ENCODE results near the gene PNPLA3.

The PNPLA3 gene

GRCh38 chr22:43976861-43977795 is 53.5 kb downstream of the PNPLA3 start:
- Mint-ChIP-seq H3K4me3 (no peak overlapping the region), H3K9me3 (no peaks in the 10 kb centered on the region), H3K27me3 (no peaks in the 10 kb centered on the region), H3K36me3 (ENCODE audit: low read depth) (peaks cover 47% of the 10 kb centered on the region), H3K27ac (no peak overlapping the region), H3K4me1 (no peaks in the 10 kb centered on the region)
- ATAC-seq: no peak
- DNase-seq: no peak

DNA sequence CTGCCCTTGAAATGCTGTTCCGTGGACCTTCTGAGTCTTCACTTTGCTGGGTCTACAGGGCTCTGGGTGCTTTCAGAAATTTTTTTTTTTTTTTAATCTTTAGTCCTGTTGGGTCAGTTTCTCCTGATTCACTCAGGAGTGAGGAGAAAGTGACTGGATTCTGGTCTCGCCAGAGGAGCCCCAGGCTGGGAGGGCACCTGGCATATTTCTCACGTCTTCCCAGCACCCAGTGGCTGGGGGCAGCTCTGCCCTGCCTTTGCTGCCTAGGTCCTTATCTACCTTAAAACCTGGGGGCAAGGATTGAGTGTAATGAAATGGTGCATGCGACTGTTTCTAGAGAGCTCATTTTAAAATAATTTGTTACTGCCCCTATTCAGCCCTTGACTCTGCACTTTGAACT is 55.0 kb downstream of the PNPLA3 start:
- no peaks in the 10 kb centered on the region for H3K4me1 Mint-ChIP-seq
- no peaks in the 10 kb centered on the region for H3K9me3 Mint-ChIP-seq
- peaks cover 45% of the 10 kb centered on the region for H3K36me3 Mint-ChIP-seq (ENCODE audit: low read depth)
- no peak overlapping the region for H3K27ac Mint-ChIP-seq
- H3K27me3 Mint-ChIP-seq: no peaks in the 10 kb centered on the region
- ATAC-seq (no peak), DNase-seq (no peak)
- no peak overlapping the region for H3K4me3 Mint-ChIP-seq

DNA sequence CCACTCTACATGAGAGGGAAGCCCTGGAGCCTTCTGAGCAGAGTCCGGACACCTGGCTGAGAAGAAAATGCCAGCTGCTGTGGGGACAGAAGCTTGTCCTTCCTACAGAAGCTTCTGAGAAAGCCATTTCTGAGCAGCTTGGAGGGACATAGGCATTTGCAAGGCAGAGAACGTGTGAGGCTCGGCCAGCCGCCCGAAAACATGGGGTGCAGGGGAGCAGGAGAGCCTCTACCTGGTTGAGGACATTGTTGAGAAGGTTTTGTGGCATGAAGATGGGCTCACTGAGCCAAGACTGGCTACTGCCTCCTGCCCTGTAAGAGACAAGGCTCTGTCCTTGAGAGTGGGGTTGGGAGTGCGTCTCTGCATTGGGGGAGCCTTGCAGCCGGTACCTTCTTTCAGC is 57.0 kb downstream of the PNPLA3 start:
- Mint-ChIP-seq H3K9me3 (no peaks in the 10 kb centered on the region), H3K4me3 (no peak overlapping the region), H3K4me1 (no peaks in the 10 kb centered on the region), H3K27me3 (no peaks in the 10 kb centered on the region), H3K27ac (no peak overlapping the region), H3K36me3 (ENCODE audit: low read depth) (peaks cover 41% of the 10 kb centered on the region)
- DNase-seq (no peak), ATAC-seq (no peak)

DNA sequence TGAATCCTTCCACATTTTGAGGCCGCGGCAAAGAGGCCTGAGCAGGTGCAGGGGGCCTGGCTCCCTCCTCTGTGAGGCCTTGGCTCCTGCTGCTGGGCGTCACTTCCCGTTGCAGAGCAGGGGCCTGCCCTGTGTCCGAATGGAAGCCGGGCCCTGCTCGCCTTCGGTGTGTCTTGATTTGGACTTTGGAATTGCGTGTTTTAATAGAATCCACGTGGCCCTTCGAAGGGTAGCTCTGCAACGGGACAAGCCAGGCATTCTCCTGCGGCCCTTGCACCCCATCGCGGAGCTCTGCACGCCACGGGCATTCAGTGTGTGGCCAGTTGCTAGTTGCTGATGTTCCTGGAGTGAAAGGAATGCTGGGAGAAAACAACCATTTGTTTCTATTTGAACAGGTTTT is 57.4 kb downstream of the PNPLA3 start:
- no peak overlapping the region for H3K27ac Mint-ChIP-seq
- DNase-seq (no peak), ATAC-seq (no peak)
- H3K9me3 Mint-ChIP-seq: no peaks in the 10 kb centered on the region
- H3K27me3 Mint-ChIP-seq: no peaks in the 10 kb centered on the region
- H3K36me3 Mint-ChIP-seq (ENCODE audit: low read depth): peaks cover 38% of the 10 kb centered on the region
- H3K4me3 Mint-ChIP-seq: no peak overlapping the region
- no peaks in the 10 kb centered on the region for H3K4me1 Mint-ChIP-seq

DNA sequence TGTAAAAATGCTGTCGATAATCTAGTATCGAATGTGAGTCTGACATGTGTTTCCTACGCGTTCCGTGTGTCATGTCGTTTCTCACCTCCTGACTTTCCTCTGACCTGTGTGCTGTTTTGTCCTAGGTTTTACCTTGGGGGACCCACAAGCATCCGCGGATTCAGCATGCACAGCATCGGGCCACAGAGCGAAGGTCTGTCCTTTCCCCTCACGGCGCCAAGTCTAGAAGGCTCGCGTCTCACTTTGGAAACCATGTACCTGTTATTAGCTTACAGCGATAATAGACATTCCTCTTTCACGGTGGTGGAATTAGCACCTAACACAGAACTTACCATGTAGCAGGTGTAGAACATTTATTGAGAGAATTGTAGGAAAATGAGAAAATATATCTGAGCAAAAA is 60.2 kb downstream of the PNPLA3 start:
- Mint-ChIP-seq H3K4me1 (no peaks in the 10 kb centered on the region), H3K27me3 (no peaks in the 10 kb centered on the region), H3K9me3 (no peaks in the 10 kb centered on the region), H3K27ac (no peak overlapping the region), H3K4me3 (no peak overlapping the region), H3K36me3 (ENCODE audit: low read depth) (peaks cover 41% of the 10 kb centered on the region)
- no peak for ATAC-seq
- DNase-seq: no peak

GRCh38 chr22:43985532-43985931 is 61.9 kb downstream of the PNPLA3 start:
- Mint-ChIP-seq H3K4me1 (no peaks in the 10 kb centered on the region), H3K27me3 (no peaks in the 10 kb centered on the region), H3K36me3 (ENCODE audit: low read depth) (peaks cover 33% of the 10 kb centered on the region), H3K9me3 (no peaks in the 10 kb centered on the region), H3K4me3 (no peak overlapping the region), H3K27ac (no peak overlapping the region)
- no peak for DNase-seq
- no peak for ATAC-seq

DNA sequence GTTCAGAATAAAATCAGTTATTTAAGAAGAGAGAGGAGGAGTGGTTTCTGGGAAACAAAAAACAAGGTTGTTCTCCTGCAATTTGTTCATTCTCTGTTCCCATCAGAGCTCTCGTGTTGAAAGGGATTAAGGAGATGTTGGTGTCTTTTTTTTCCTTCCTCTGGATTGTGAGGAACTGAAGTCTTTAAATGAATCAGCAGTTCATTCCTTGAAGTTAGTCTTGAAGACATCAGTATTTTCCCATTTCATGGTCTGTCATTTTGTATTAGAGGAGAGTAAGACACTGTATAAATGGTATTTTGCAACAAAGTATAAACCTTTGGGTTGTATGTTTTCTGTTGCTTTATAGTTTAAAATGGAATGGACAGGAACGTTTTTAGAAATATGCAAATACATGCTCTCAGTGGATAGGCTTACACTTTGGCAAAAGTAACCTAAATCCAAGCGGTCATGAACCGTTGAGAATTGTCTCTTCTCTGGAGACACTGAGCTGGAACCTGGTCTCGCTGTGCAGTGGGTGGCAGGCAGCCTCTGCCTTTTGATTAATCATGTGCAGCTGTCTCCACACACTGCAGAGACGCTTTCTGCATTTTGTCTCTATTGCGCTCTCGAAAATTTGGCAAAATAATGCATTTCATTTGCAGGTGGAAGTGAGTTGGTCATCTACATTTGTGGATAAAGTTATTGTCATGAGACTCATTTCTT is 64.7 kb downstream of the PNPLA3 start:
- H3K4me3 Mint-ChIP-seq: no peak overlapping the region
- peaks cover 38% of the 10 kb centered on the region for H3K36me3 Mint-ChIP-seq (ENCODE audit: low read depth)
- no peak overlapping the region for H3K27ac Mint-ChIP-seq
- ATAC-seq (no peak), DNase-seq (no peak)
- peaks cover 2% of the 10 kb centered on the region for H3K4me1 Mint-ChIP-seq
- H3K27me3 Mint-ChIP-seq: no peaks in the 10 kb centered on the region
- H3K9me3 Mint-ChIP-seq: no peaks in the 10 kb centered on the region

DNA sequence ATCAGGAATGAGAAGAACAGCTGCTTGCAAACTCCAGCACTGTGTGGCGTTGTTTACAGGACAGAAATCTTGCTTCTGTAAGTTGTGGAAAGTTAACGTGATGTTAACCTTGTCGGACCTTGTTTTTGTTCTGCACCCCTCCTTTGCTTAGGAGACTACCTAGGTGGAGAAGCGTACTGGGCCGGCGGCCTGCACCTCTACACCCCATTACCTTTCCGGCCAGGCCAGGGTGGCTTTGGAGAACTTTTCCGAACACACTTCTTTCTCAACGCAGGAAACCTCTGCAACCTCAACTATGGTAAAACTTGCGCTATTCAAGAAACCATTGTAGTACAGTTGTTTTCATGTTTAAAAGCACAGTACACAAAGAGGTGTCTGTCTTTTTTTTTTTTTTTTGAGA is 65.4 kb downstream of the PNPLA3 start:
- peaks cover 38% of the 10 kb centered on the region for H3K36me3 Mint-ChIP-seq (ENCODE audit: low read depth)
- ATAC-seq (no peak), DNase-seq (no peak)
- no peaks in the 10 kb centered on the region for H3K27me3 Mint-ChIP-seq
- H3K4me3 Mint-ChIP-seq: no peak overlapping the region
- no peak overlapping the region for H3K27ac Mint-ChIP-seq
- H3K4me1 Mint-ChIP-seq: peaks cover 5% of the 10 kb centered on the region
- H3K9me3 Mint-ChIP-seq: no peaks in the 10 kb centered on the region

- H3K27me3 Mint-ChIP-seq: no peaks in the 10 kb centered on the region
- no peak overlapping the region for H3K27ac Mint-ChIP-seq
- DNase-seq: no peak
- no peaks in the 10 kb centered on the region for H3K9me3 Mint-ChIP-seq
- H3K4me1 Mint-ChIP-seq: peaks cover 10% of the 10 kb centered on the region
- H3K36me3 Mint-ChIP-seq (ENCODE audit: low read depth): peaks cover 38% of the 10 kb centered on the region
- H3K4me3 Mint-ChIP-seq: no peak overlapping the region
- ATAC-seq: no peak
These were observed 66.4 kb downstream of the PNPLA3 start for GRCh38 chr22:43990044-43990443.

DNA sequence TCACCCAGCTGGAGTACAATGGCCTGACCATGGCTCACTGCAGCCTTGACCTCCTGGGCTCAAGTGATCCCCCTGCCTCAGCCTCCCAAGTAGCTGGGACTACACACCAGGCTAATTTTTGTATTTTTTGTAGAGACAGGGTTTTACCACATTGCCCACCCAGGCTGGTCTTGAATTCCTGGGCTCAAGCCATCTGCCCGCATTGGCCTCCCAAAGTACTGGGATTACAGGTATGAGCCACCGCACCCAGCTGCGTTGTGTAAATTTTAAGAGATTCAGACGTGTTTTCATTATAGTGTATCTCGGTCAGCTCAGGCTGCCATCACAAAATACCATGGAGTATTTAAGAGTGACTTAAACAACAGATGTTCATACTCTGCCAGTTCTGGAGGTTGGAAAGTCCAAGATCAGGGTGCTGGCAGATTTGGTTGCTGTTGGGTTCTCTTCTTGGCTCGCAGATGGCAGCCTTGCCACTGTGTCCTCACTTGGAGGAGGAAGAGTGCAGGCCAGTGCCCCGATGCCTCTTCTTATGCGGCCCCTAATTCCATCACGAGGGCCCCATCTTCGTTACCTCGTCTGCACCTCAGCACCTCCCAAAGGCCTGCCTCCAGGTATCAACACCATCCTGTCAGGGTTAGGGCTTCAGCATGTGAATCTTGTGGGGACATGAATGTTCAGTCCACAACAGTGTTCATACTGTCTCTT is 67.9 kb downstream of the PNPLA3 start:
- peaks cover 32% of the 10 kb centered on the region for H3K36me3 Mint-ChIP-seq (ENCODE audit: low read depth)
- peaks cover 22% of the 10 kb centered on the region for H3K4me1 Mint-ChIP-seq
- no peak for ATAC-seq
- H3K27me3 Mint-ChIP-seq: no peaks in the 10 kb centered on the region
- H3K27ac Mint-ChIP-seq: no peak overlapping the region
- no peak for DNase-seq
- H3K9me3 Mint-ChIP-seq: no peaks in the 10 kb centered on the region
- no peak overlapping the region for H3K4me3 Mint-ChIP-seq

- no peaks in the 10 kb centered on the region for H3K9me3 Mint-ChIP-seq
- DNase-seq (no peak), ATAC-seq (no peak)
- no peaks in the 10 kb centered on the region for H3K27me3 Mint-ChIP-seq
- no peak overlapping the region for H3K27ac Mint-ChIP-seq
- peaks cover 29% of the 10 kb centered on the region for H3K4me1 Mint-ChIP-seq
- H3K4me3 Mint-ChIP-seq: no peak overlapping the region
- H3K36me3 Mint-ChIP-seq (ENCODE audit: low read depth): peaks cover 34% of the 10 kb centered on the region
These were observed 68.8 kb downstream of the PNPLA3 start for GRCh38 chr22:43992331-43992821.

DNA sequence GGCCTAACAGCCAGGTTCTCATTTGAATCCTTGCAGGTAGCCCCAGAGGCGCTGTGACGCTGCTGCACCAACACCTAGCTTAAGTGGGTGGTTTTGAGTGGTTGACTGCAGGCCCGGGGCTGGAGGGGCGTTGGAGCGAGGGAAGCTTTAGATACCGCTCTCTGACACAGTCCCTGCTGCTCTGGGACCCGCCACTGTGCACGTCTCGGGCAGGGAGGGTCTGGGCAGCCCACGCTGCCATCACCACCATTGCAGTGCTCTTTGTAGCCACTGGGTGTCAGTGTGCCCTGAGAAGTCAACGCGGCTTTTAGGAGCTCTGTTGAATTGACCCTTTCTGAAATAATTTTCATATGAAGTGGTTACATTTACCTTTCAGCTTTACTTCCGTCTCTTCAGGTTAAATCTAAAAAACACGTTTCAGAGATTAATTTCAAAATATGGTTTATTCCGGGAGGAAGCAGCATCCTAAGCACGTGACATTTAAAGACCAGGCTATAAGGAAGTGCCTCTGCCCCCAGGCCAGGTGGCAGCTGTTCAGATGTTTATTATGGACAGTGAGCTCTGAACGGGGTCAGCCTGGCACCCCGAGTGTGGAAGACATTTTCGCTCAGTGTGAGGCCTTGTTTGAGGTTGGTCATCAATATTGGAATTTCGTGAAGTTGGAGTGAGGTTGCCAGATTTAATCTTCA is 69.6 kb downstream of the PNPLA3 start:
- H3K27me3 Mint-ChIP-seq: no peaks in the 10 kb centered on the region
- ATAC-seq (peak; percentile 60), DNase-seq (peak; percentile 65)
- no peak overlapping the region for H3K4me3 Mint-ChIP-seq
- H3K4me1 Mint-ChIP-seq: peaks cover 30% of the 10 kb centered on the region
- H3K36me3 Mint-ChIP-seq (ENCODE audit: low read depth): peaks cover 37% of the 10 kb centered on the region
- no peaks in the 10 kb centered on the region for H3K9me3 Mint-ChIP-seq
- peak overlapping the region; percentile 52 for H3K27ac Mint-ChIP-seq

GRCh38 chr22:43994006-43994405 is 70.4 kb downstream of the PNPLA3 start:
- no peaks in the 10 kb centered on the region for H3K27me3 Mint-ChIP-seq
- no peak for DNase-seq
- ATAC-seq: no peak
- H3K4me1 Mint-ChIP-seq: peaks cover 30% of the 10 kb centered on the region
- H3K4me3 Mint-ChIP-seq: no peak overlapping the region
- no peak overlapping the region for H3K27ac Mint-ChIP-seq
- no peaks in the 10 kb centered on the region for H3K9me3 Mint-ChIP-seq
- H3K36me3 Mint-ChIP-seq (ENCODE audit: low read depth): peaks cover 42% of the 10 kb centered on the region

GRCh38 chr22:43994416-43994815 is 70.8 kb downstream of the PNPLA3 start:
- Mint-ChIP-seq H3K36me3 (ENCODE audit: low read depth) (peaks cover 43% of the 10 kb centered on the region), H3K4me3 (peak overlapping the region; percentile 83), H3K27ac (no peak overlapping the region), H3K9me3 (no peaks in the 10 kb centered on the region), H3K4me1 (peaks cover 30% of the 10 kb centered on the region), H3K27me3 (no peaks in the 10 kb centered on the region)
- ATAC-seq (no peak), DNase-seq (no peak)
